Large intestine (tissue), 3 donors: ENCODE data around the gene DLEU7. TPM values are rescaled to one million over a fixed set of nuclear protein-coding genes. Genes with fewer than 3 reads are reported as not detected.

Experiments
- DNase-seq, 2 donors: peaks; one replicate each; pipeline versions ENCODE4 v3.0.0 to v3.0.0-alpha.2; 2013
- H3K27ac ChIP-seq: one replicate; pipeline ENCODE4 v1.5.1; 2013; ENCODE audit warnings: low read length
- H3K27me3 ChIP-seq: 2 replicates; pipeline ENCODE4 v1.6.1; 2013; ENCODE audit warnings: low read length; ENCODE audit not compliant: control insufficient read depth, insufficient read depth
- H3K36me3 ChIP-seq: 2 replicates; pipeline ENCODE4 v1.6.1; 2013; ENCODE audit warnings: low read length; ENCODE audit not compliant: control insufficient read depth, insufficient read depth
- H3K4me1 ChIP-seq: one replicate; pipeline ENCODE4 v1.6.1; 2013; ENCODE audit warnings: low read length; ENCODE audit not compliant: control insufficient read depth, insufficient read depth
- H3K4me3 ChIP-seq: one replicate; pipeline ENCODE4 v1.5.1; 2013; ENCODE audit warnings: low read length
- H3K9me3 ChIP-seq: one replicate; pipeline ENCODE4 v1.6.1; 2013; ENCODE audit warnings: mild to moderate bottlenecking, low read depth, low read length, moderate library complexity; ENCODE audit not compliant: control insufficient read depth
- WGBS: methylation state at CpG from one replicate; pipeline ENCODE4 v1.1.5; 2013; ENCODE audit warnings: low lambda C conversion rate; ENCODE audit not compliant: insufficient coverage; 5-methylcytosine and 5-hydroxymethylcytosine counted together
- polyA plus RNA-seq: library from polyadenylated mRNA; unstranded; fragments of 120-200 nt; gene quantifications from one replicate; pipeline ENCODE4 v1.2.1, GENCODE V29; 2013

The DLEU7 gene
- polyA plus RNA-seq, 1 donor: 0.69 TPM

DNA sequence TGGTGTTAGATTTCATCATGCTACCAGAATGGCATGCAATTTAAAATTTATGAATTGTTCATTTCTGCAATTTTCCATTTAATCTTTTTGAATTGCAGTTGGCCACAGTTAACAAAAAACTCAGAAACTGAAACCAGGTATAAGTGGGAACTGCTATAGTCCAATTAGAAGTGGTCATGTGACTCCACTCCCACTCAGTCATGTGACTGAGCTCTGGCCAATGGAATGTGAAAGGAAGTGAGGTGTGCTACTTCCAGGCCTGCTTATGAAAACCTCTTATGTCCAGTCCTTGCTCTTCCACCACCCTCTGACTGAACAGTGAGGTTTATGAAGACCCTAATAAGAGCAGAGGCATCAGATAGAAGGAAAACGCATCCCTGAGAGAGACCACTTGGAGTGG lies 47.0 kb downstream of the DLEU7 start:
- no peak overlapping the region for H3K4me3 ChIP-seq
- no peaks in the 10 kb centered on the region for H3K9me3 ChIP-seq
- H3K27me3 ChIP-seq: no peaks in the 10 kb centered on the region
- no peak for DNase-seq
- no peaks in the 10 kb centered on the region for H3K36me3 ChIP-seq
- no peak overlapping the region for H3K27ac ChIP-seq
- H3K4me1 ChIP-seq: no peaks in the 10 kb centered on the region
- no CpG with 5 or more reads among the region's 1 CpG for WGBS

DNA sequence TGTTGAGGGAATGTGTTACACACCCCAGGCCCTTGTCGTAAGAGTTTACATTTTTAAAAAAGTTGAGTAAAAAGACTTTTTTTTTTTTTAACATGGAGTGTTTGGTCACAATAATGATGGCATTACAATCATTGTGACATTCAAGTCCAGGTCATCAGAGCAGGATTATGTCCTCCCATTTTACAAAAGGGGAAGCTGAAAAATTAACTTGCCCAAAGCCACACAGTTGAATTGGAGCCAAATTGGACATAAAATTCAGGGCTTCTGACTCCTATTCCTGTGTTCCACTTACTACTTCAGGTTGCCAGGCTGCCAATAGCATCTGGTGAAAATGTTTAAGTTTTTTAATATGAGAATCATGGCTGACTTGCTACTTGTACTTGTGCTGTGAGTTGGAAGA lies 49.3 kb downstream of the DLEU7 start:
- Histone ChIP-seq H3K27me3 (no peaks in the 10 kb centered on the region), H3K36me3 (no peaks in the 10 kb centered on the region), H3K4me1 (no peaks in the 10 kb centered on the region), H3K9me3 (no peaks in the 10 kb centered on the region), H3K27ac (no peak overlapping the region), H3K4me3 (no peak overlapping the region)
- DNase-seq: no peak
- no CpG with 5 or more reads among the region's 1 CpG for WGBS

DNA sequence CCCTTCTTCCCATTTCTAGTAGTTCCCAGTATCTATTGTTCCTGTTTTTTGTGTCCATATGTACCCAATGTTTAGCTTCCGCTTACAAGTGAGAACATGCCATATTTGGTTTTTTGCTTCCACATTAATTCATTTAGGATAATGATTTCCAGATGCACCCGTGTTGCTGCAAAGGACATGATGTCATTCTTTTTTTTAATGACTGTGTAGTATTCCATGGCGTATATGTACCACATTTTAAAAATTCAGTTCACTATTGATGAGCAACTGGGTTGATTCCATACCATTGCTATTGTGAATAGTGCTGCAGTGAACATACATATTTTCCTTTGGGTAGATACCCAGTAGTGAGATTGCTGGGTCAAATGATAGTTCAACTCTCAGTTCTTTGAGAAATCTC lies 50.5 kb downstream of the DLEU7 start:
- DNase-seq: no peak
- Histone ChIP-seq H3K27ac (no peak overlapping the region), H3K27me3 (no peaks in the 10 kb centered on the region), H3K4me3 (no peak overlapping the region), H3K36me3 (no peaks in the 10 kb centered on the region), H3K4me1 (no peaks in the 10 kb centered on the region), H3K9me3 (no peaks in the 10 kb centered on the region)
- WGBS: no CpG with 5 or more reads among the region's 3 CpGs

DNA sequence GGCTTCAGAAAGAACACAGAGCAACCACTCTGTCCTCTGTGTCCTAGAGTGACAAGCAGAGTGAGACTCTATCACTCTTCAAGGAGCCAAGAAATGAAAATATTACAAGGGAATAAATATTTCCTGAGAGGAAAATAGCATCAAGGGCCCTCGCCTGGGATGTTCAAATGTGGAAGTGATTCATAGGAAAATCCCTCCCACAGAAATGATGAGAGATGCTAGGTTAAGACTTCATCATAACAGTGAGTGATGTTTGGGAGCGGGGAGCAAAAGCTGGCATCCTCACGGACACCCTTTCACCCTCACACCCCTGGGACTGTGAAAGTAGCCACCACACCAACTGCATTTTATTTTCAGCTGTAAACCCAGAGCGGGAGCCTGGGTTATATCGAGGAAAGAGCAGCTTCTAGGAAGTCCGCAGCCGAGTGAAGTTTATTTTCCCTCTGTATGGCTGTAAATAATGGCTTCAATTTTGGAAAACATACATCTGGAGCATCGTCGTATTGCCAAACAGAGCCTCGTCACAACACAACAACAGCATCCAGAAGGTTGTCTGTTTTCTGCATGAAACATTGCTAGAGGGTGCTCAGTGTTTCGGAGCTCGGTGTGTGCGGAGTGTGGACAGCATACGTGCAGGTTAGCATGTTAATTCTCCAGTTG lies 54.8 kb downstream of the DLEU7 start:
- Histone ChIP-seq H3K27me3 (no peaks in the 10 kb centered on the region), H3K36me3 (no peaks in the 10 kb centered on the region), H3K4me1 (no peaks in the 10 kb centered on the region), H3K4me3 (no peak overlapping the region), H3K9me3 (no peaks in the 10 kb centered on the region), H3K27ac (no peak overlapping the region)
- WGBS: no CpG with 5 or more reads among the region's 14 CpGs
- no peak for DNase-seq

DNA sequence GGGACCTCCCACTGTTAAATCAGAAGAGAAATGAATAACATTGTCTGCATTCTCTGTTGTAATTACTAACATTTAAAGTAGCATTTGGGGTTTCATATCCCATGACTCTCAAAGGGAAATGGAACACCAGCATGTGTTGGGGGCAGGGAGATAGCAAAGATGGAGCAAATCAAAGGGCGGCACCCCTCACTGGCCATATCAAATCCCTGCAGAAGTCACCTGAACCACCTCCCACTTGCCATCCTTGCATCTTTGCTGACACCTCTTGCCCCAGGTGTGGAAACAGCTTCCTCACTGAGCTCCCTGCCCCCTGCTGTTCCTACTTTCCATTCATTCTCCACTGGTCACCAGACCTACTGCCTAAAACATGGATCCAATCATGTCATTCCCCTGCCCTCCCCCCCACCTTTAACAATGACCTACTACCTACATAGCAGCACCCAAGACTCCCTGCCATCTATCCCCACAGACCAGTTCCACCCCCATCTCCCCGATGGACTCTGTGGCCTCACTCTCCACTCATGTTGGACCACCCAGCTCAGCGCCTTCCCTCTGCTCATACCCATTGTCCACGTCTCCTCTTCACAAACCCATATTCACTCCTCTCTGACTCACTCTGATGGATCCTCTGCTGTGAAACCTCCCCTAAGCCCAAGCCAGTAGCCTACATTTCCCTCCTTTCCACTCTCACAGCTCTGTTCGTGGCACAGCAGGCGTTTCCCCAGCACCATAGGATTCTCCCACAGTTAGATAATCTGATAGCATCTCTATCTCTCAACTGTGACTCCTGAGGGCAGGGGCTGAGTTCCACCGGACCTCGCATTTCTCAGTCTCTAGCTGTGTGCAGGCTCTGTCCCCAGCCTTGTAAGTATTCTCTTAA lies 55.9 kb downstream of the DLEU7 start:
- no peak for DNase-seq
- Histone ChIP-seq H3K27ac (no peak overlapping the region), H3K36me3 (no peaks in the 10 kb centered on the region), H3K4me3 (no peak overlapping the region), H3K4me1 (no peaks in the 10 kb centered on the region), H3K9me3 (no peaks in the 10 kb centered on the region), H3K27me3 (no peaks in the 10 kb centered on the region)
- 67% methylated on average over 1 of the region's 8 CpGs for WGBS

DNA sequence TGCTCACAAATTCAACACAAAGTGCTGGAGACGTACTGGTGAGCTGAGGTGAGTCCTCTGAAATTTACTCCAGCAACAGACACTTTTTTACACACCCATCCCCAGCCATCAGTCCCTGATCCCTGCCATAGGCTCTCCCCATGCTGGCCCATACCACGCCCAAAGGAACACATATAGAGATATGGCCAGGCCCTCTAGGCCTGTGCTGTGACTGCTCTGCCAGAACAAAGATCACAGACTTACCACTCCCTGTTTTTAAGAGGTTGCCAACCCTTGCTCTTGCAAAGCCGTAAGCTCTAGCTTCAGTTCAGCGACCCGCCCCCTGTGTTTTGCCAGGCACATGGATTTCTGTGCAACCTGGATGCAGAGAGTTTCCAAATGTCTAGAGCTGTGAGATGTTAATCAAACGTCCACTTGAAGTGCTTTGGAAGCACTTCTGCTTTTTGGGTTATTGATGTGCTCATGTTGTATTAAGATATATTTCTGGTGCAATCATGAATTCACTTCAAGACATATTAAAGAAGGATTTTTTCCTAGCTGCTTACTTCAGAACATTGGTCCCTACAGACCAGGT lies 59.7 kb downstream of the DLEU7 start:
- DNase-seq: no peak
- H3K4me1 ChIP-seq: no peaks in the 10 kb centered on the region
- H3K27me3 ChIP-seq: peaks cover 2% of the 10 kb centered on the region

DNA sequence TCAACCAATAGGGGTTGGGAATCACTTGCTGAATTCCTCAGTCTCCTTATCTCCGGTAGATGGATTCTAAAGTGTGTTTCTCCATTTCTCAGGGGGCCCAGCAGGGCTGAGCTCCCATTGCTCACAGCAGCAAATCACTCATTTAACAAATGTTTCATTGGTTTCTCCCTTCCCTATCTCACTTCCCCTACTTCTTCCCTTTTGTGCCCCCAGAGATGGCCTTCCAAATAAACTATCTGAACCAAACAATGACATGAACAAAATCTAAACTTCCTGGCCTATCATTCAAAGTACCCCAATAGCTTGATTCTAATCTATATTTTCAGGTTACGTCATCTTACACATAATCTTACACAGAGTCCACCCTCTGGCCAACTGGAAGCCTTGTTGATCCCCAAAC lies 60.4 kb downstream of the DLEU7 start:
- H3K9me3 ChIP-seq: no peaks in the 10 kb centered on the region
- no peaks in the 10 kb centered on the region for H3K4me1 ChIP-seq
- no peak for DNase-seq
- no peaks in the 10 kb centered on the region for H3K36me3 ChIP-seq
- H3K27me3 ChIP-seq: peaks cover 2% of the 10 kb centered on the region
- no peak overlapping the region for H3K4me3 ChIP-seq
- no peak overlapping the region for H3K27ac ChIP-seq
- 100% methylated on average over 1 of the region's 2 CpGs for WGBS

More for the DNA sequence above, 59.7 kb downstream of the DLEU7 start:
- H3K27ac ChIP-seq: no peak overlapping the region
- H3K9me3 ChIP-seq: no peaks in the 10 kb centered on the region
- WGBS: no CpG with 5 or more reads among the region's 6 CpGs
- H3K36me3 ChIP-seq: no peaks in the 10 kb centered on the region
- no peak overlapping the region for H3K4me3 ChIP-seq

GRCh38 chr13:50780201-50781015 lies 63.1 kb downstream of the DLEU7 start:
- peaks cover 2% of the 10 kb centered on the region for H3K27me3 ChIP-seq
- H3K9me3 ChIP-seq: no peaks in the 10 kb centered on the region
- DNase-seq: no peak
- no peak overlapping the region for H3K4me3 ChIP-seq
- H3K36me3 ChIP-seq: no peaks in the 10 kb centered on the region
- no peak overlapping the region for H3K27ac ChIP-seq
- WGBS: 5% methylated on average over 2 of the region's 9 CpGs
- H3K4me1 ChIP-seq: no peaks in the 10 kb centered on the region

DNA sequence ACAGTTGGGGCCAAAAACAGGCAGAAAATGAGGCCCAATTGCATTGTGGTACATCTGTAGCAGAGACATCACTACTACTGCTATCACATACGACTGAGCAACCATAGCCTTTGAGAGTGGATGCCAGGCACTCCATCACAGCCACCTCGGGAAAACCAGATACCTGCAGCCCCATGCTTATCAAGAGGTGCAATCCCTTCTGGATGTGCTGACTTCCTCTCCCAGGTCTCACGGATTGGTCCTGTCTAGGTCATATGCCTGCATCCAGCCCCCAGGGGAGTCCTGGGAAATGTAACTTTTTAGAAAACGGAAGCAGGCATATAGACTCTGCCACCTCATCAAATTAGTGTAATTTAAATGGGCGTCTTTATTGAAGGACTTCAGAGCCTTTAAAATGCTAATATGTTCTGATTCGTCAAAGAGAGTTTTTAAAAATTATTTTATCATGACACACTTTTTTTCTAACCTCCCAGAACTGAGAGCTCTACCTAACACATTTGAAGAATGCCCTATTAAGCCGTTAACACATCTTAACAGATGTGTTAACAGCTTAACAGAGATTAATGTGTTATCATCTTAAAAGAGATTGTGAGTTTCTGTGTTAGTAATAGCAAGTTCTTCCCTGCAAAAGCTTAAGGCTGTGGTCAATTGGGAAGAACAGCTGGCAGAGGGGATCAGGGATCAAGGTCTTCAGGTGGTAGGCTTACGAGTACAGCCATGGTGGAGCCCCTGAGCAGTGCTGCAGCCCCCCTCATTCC lies 63.9 kb downstream of the DLEU7 start:
- 59% methylated on average over 2 of the region's 8 CpGs for WGBS
- DNase-seq: no peak
- no peaks in the 10 kb centered on the region for H3K36me3 ChIP-seq

More for the DNA sequence above, 63.9 kb downstream of the DLEU7 start:
- H3K27ac ChIP-seq: no peak overlapping the region
- H3K4me3 ChIP-seq: no peak overlapping the region
- no peaks in the 10 kb centered on the region for H3K4me1 ChIP-seq
- peaks cover 2% of the 10 kb centered on the region for H3K27me3 ChIP-seq
- H3K9me3 ChIP-seq: no peaks in the 10 kb centered on the region
